ENCODE measurements around the gene AGAP1. TPM values are rescaled to one million over a fixed set of nuclear protein-coding genes. Genes with fewer than 3 reads are reported as not detected.

AGAP1 gene
- total RNA-seq, 1 donor from 2014 or later: 39.0 TPM

DNA sequence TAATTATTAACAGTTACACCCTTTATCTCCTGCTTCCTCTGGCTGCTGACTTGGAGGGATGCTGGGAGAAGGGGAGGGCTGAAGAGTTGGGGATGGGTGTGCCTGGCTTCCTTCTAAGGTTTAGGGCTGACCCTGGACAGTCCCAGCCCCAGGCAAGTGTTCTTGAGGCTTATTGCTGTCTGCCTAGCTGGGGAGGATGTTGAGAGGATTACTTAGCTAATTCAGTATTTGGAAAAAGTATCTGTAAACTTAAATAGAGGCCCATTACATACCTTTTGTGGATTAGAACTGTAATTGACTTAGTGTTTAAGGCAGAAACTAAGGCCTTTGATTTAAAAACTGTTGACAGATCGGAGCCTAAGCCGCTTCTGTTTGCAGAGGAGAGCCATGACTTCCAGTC is 67.6 kb downstream of the AGAP1 start:
- H3K36me3 Mint-ChIP-seq (ENCODE audit: low read depth): no peaks in the 10 kb centered on the region
- H3K4me3 Mint-ChIP-seq (ENCODE audit: unreplicated experiment): no peak overlapping the region
- no peaks in the 10 kb centered on the region for H3K9me3 Mint-ChIP-seq (ENCODE audit: low read depth)
- no peaks in the 10 kb centered on the region for H3K27me3 Mint-ChIP-seq (ENCODE audit: low read depth)
- peaks cover 38% of the 10 kb centered on the region for H3K4me1 Mint-ChIP-seq (ENCODE audit: low read depth)
- no peak overlapping the region for H3K27ac Mint-ChIP-seq (ENCODE audit: unreplicated experiment)
- peak; percentile 9 for DNase-seq (ENCODE audit: low spot score)
- TF ChIP-seq, protein P1, sequence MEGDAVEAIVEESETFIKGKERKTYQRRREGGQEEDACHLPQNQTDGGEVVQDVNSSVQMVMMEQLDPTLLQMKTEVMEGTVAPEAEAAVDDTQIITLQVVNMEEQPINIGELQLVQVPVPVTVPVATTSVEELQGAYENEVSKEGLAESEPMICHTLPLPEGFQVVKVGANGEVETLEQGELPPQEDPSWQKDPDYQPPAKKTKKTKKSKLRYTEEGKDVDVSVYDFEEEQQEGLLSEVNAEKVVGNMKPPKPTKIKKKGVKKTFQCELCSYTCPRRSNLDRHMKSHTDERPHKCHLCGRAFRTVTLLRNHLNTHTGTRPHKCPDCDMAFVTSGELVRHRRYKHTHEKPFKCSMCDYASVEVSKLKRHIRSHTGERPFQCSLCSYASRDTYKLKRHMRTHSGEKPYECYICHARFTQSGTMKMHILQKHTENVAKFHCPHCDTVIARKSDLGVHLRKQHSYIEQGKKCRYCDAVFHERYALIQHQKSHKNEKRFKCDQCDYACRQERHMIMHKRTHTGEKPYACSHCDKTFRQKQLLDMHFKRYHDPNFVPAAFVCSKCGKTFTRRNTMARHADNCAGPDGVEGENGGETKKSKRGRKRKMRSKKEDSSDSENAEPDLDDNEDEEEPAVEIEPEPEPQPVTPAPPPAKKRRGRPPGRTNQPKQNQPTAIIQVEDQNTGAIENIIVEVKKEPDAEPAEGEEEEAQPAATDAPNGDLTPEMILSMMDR (IDR thresholded peaks at IDR 0.05): no peak

- Mint-ChIP-seq H3K27me3 (ENCODE audit: low read depth) (no peaks in the 10 kb centered on the region), H3K36me3 (ENCODE audit: low read depth) (no peaks in the 10 kb centered on the region), H3K4me1 (ENCODE audit: low read depth) (peaks cover 38% of the 10 kb centered on the region), H3K4me3 (ENCODE audit: unreplicated experiment) (no peak overlapping the region), H3K27ac (ENCODE audit: unreplicated experiment) (no peak overlapping the region), H3K9me3 (ENCODE audit: low read depth) (no peaks in the 10 kb centered on the region)
- DNase-seq (ENCODE audit: low spot score): peak; percentile 58
- TF ChIP-seq, protein P1 (IDR thresholded peaks at IDR 0.05): no peak
These were observed 68.4 kb downstream of the AGAP1 start for GRCh38 chr2:235562065-235562747.

DNA sequence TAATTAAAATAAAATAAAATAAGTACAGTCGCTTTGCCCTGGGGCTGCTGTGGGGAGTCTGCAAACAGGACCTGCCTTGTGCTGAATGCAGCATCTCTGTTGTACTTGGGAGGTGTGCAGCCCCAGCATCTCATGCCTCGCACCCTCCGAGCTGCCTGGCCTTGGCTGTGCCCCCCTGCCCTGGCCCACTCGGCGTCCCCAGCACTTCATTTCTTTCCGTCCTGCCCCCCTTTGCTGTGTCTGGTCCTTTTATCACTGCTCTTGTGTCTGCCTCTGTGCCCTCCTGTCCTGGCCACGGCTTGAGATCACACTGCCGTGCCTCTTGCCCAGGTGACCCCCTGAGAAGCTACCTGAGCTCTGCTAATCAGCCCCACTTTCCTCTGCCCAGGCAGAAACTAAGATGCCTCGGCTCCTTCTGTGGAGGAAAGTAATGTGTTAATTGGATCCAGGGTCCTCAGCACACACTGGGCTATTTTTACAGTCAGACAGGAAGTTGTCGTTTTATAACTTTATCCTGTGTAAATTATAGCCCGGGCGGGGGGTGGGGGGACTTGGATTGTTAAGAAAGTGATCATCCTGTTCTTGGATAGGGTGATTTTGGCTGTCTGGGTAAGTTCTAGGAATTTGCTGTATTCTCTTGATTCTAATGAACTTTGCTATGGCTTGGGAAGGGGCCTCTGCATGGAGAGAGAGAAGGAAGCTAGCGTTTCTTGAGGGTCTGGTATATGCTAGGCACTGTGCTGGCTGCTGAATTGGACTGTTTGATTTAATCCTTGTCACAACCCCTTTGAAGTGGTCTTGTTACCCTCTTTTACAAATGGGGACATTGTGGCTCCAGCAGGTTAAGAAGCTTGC is 69.4 kb downstream of the AGAP1 start:
- no peak overlapping the region for H3K27ac Mint-ChIP-seq (ENCODE audit: unreplicated experiment)
- peak; percentile 49 for DNase-seq (ENCODE audit: low spot score)

GRCh38 chr2:235564066-235564465 is 70.2 kb downstream of the AGAP1 start:
- Mint-ChIP-seq H3K27ac (ENCODE audit: unreplicated experiment) (no peak overlapping the region), H3K4me1 (ENCODE audit: low read depth) (peaks cover 31% of the 10 kb centered on the region), H3K27me3 (ENCODE audit: low read depth) (no peaks in the 10 kb centered on the region), H3K4me3 (ENCODE audit: unreplicated experiment) (no peak overlapping the region), H3K36me3 (ENCODE audit: low read depth) (peaks cover 2% of the 10 kb centered on the region), H3K9me3 (ENCODE audit: low read depth) (peaks cover 2% of the 10 kb centered on the region)
- no peak for DNase-seq (ENCODE audit: low spot score)
- TF ChIP-seq, protein P1 (IDR thresholded peaks at IDR 0.05): no peak

More for the DNA sequence above, 69.4 kb downstream of the AGAP1 start:
- Mint-ChIP-seq H3K27me3 (ENCODE audit: low read depth) (no peaks in the 10 kb centered on the region), H3K9me3 (ENCODE audit: low read depth) (peaks cover 1% of the 10 kb centered on the region), H3K4me1 (ENCODE audit: low read depth) (peaks cover 35% of the 10 kb centered on the region), H3K4me3 (ENCODE audit: unreplicated experiment) (no peak overlapping the region), H3K36me3 (ENCODE audit: low read depth) (peaks cover 1% of the 10 kb centered on the region)
- TF ChIP-seq, protein P1 (IDR thresholded peaks at IDR 0.05): no peak

DNA sequence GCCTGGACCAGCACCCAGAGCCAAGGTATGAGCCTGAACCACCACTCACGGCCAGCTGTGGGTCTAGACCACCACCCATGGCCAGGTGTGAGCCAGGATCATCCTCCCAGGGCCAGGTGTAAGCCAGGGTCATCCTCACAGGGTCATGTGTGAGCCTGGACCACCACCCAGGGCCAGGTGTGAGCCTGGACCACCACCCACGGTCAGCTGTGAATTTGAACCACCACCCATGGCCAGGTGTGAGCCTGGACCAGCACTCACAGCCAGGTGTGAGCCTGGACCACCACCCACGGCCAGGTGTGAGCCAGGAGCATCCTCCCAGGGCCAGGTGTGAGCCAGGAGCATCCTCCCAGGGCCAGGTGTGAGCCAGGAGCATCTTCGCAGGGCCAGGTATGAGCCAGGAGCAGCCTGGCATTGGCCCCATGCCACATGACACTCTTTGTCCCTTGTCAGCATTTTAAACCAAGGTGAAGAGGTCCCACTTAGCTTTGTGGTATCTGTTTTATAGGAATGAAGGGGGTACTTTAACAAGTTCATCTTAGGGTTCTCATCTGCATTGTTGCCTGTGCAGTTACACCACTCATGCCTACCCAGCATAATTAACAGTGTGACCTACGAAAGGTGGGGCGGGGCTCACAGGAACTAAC is 71.2 kb downstream of the AGAP1 start:
- peaks cover 2% of the 10 kb centered on the region for H3K9me3 Mint-ChIP-seq (ENCODE audit: low read depth)
- TF ChIP-seq, protein P1 (IDR thresholded peaks at IDR 0.05): no peak
- H3K4me3 Mint-ChIP-seq (ENCODE audit: unreplicated experiment): no peak overlapping the region
- peak; percentile 61 for DNase-seq (ENCODE audit: low spot score)
- no peaks in the 10 kb centered on the region for H3K27me3 Mint-ChIP-seq (ENCODE audit: low read depth)
- peaks cover 33% of the 10 kb centered on the region for H3K4me1 Mint-ChIP-seq (ENCODE audit: low read depth)
- peaks cover 2% of the 10 kb centered on the region for H3K36me3 Mint-ChIP-seq (ENCODE audit: low read depth)
- no peak overlapping the region for H3K27ac Mint-ChIP-seq (ENCODE audit: unreplicated experiment)
